Lower lobe of right lung (tissue), 2 donors: ENCODE data around the gene AGAP2. TPM values are rescaled to one million over a fixed set of nuclear protein-coding genes. Genes with fewer than 3 reads are reported as not detected.

ENCODE experiments used
- ATAC-seq, 2 donors: fragments of 200-7000 bp; cut with Tn5 transposase; one replicate each; pipeline ENCODE4 v1.9.1; 2020 to 2022; ENCODE audit warnings: mild to moderate bottlenecking in 2 of 2, moderate library complexity in 2 of 2
- DNase-seq: peaks from one replicate; pipeline ENCODE4 v3.0.0-alpha.2; 2020
- H3K27ac ChIP-seq: fragments of 200-600 bp; one replicate; pipeline ENCODE4 v1.8.0; 2022
- H3K27me3 ChIP-seq: fragments of 200-600 bp; one replicate; pipeline ENCODE4 v1.8.0; 2022; ENCODE audit warnings: low read depth
- H3K36me3 ChIP-seq: fragments of 200-600 bp; one replicate; pipeline ENCODE4 v1.8.0; 2022; ENCODE audit warnings: mild to moderate bottlenecking
- H3K4me1 ChIP-seq: fragments of 200-600 bp; one replicate; pipeline ENCODE4 v1.8.0; 2022
- H3K4me3 ChIP-seq: fragments of 200-600 bp; one replicate; pipeline ENCODE4 v1.8.0; 2022; ENCODE audit warnings: mild to moderate bottlenecking
- H3K9me3 ChIP-seq: fragments of 200-600 bp; one replicate; pipeline ENCODE4 v1.8.0; 2022
- intact Hi-C: fragments of 100-400 bp; cut with DNase I; formaldehyde crosslinking; loops from one replicate; pipeline ENCODE4 v1.11.0; 2022
- total RNA-seq: library from RNA; stranded (reverse); fragmentation: NEBNext Ultra II Directional; extraction: Animal tissue kit (Norgen Biotek cat#: 25700); gene quantifications from one replicate; pipeline ENCODE4 v1.2.1, GENCODE V29; 2021
- TF ChIP-seq, protein P1 (sequence below): fragments of 200-600 bp; IDR thresholded peaks from one replicate; pipeline ENCODE4 v1.8.0; 2022; ENCODE audit warnings: antibody characterized with exemption, mild to moderate bottlenecking
- donor health status: DM: no; HTN: yes; CAD: no; lungs with severe emphysema.

Gene AGAP2
- total RNA-seq, 1 donor from 2014 or later, result 5.7 TPM

DNA sequence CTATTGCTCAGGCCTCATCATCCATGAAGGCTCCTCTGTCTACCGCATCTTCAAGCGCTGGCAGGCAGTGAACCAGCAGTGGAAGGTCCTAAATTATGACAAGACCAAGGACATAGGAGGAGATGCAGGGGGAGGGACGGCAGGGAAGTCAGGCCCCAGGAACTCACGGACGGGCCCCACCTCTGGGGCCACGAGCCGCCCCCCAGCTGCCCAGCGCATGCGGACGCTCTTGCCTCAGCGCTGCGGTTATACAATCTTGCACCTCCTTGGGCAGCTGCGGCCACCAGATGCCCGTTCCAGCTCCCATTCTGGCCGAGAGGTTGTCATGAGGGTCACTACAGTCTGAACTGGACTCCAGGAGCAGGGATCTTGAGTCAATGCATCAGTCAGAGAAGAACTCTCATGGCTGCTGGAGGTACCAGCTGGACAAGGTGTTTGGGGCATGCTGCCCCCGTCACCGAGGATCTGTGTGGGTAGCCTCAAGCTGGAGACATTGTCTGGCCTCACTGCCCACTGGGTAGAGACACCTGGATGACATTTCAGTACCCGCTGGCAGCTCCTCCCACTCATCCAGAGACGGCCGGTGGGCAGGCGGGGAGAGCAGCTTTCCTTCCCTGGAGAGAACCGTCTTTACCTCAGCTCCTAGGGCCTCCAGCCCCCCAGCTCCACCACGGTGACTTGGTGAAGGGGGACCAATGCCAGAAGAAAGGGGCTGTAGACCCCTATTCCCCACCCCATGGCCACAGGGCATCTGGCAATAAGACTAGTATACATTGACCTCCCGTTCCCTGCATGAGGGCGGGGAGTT is 20.2 kb upstream of the AGAP2 start:
- intact Hi-C loops, result no loop called here
- ATAC-seq, result no peak
- Histone ChIP-seq H3K4me3 (no peak overlapping the region), H3K9me3 (no peaks in the 10 kb centered on the region), H3K36me3 (peaks cover 22% of the 10 kb centered on the region), H3K4me1 (peaks cover 22% of the 10 kb centered on the region), H3K27ac (no peak overlapping the region), H3K27me3 (peaks cover 6% of the 10 kb centered on the region)
- no peak for DNase-seq
- TF ChIP-seq, protein P1, sequence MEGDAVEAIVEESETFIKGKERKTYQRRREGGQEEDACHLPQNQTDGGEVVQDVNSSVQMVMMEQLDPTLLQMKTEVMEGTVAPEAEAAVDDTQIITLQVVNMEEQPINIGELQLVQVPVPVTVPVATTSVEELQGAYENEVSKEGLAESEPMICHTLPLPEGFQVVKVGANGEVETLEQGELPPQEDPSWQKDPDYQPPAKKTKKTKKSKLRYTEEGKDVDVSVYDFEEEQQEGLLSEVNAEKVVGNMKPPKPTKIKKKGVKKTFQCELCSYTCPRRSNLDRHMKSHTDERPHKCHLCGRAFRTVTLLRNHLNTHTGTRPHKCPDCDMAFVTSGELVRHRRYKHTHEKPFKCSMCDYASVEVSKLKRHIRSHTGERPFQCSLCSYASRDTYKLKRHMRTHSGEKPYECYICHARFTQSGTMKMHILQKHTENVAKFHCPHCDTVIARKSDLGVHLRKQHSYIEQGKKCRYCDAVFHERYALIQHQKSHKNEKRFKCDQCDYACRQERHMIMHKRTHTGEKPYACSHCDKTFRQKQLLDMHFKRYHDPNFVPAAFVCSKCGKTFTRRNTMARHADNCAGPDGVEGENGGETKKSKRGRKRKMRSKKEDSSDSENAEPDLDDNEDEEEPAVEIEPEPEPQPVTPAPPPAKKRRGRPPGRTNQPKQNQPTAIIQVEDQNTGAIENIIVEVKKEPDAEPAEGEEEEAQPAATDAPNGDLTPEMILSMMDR, result no peak

DNA sequence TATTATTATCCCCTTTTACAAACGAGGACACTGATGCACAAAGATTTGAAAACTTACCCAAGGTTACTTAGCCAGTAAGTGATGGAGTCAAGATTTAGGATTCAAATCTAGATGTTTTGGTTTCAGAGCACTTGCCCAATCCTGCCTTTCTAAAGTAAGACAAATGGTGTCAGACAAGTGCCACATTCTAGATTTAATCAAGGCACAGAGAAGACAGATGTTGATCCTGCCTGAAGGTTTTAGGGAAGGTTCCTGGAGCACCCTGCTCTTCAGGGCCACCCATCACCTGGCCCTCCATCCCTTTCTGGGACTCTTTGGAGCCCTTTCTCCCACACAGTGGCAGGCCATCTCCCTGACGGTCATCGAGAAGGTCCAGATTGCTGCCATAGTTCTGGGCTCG is 19.2 kb upstream of the AGAP2 start:
- peaks cover 32% of the 10 kb centered on the region for H3K4me1 ChIP-seq
- TF ChIP-seq, protein P1, result no peak
- DNase-seq (no peak), ATAC-seq (no peak)
- no peaks in the 10 kb centered on the region for H3K27me3 ChIP-seq
- H3K4me3 ChIP-seq, result no peak overlapping the region
- H3K36me3 ChIP-seq, result peaks cover 22% of the 10 kb centered on the region
- H3K27ac ChIP-seq, result no peak overlapping the region
- H3K9me3 ChIP-seq, result no peaks in the 10 kb centered on the region
- intact Hi-C loops, result no loop called here

DNA sequence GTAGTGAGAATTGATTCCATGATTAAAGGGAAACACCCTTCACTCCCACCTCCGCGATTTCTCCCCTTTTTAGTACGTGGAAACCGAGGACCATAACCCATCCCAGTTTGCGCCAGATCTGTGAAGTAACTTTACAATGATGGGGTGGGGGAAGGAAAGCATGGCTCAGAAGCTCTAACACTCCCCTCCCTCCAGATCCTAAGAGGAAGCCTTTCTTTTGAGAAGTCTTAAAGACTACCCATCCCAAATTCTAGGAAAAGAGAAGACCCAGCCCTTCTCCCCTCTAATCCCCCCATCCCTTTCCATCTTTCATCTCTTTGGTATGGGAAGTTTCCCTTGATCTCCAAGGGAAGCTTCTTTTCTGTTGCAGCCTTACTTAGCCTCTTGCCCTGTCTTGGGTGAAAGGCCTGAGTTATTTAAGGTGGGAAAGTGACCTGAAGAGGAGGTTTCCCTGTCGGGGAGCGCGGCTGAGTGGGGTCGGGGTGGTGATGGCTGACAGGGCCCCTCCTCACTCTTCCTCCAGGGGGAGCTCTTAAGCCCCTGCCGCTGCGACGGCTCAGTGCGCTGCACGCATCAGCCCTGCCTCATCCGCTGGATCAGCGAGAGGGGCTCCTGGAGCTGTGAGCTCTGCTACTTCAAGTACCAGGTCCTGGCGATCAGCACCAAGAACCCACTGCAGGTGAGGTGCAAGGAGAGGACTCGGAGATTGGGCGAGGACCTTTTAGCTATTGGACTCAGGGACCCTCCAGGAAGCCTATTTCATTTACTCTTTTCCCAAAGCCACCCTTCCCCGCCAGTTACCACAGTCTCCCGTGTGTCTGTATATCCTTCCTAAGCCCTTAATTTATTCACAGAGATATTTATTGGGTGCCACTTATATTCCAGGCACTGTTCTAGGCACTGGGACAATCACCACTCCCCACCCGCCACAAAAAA is 18.1 kb upstream of the AGAP2 start:
- Histone ChIP-seq H3K9me3 (no peaks in the 10 kb centered on the region), H3K27me3 (no peaks in the 10 kb centered on the region), H3K4me1 (peaks cover 36% of the 10 kb centered on the region), H3K27ac (no peak overlapping the region), H3K36me3 (peaks cover 22% of the 10 kb centered on the region), H3K4me3 (peak overlapping the region; percentile 64)
- ATAC-seq (no peak), DNase-seq (peak; percentile 72)
- TF ChIP-seq, protein P1, result peak; percentile 63
- intact Hi-C loops, result no loop called here

DNA sequence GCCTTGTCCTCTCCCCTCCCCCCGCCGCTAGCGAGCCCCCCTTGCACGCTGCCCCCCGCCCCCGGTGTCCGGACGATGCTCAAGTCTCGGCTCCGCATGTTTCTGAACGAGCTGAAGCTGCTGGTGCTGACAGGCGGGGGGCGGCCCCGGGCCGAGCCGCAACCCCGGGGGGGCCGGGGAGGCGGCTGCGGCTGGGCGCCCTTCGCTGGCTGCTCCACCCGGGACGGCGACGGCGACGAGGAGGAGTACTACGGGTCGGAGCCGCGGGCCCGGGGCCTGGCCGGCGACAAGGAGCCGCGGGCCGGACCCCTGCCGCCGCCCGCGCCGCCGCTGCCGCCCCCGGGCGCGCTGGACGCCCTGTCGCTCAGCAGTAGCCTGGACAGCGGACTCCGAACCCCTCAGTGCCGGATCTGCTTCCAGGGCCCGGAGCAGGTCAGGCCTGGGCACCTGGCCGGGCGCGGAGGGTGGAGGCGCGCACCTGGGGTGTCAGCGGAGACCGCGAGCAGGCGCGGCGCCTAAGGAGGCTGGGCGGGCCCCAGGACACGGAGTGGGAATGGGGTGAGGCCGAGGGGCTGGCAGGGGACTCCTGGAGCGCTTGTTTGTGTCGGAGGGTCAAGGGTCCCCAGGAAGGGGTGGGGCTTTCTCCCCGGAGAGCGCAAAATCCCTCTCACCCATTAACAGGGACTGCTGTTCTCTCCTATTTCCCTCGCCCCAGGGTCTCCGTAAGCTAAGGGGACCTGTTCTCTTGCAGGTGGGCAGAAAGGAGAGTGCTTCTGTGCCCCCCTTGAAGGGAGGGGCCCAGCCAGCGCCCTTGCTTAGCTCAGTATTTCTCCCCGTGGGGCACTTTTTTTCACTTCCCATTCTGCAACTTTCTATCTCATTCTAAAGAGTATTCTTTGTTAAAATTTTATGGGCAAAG is 17.2 kb upstream of the AGAP2 start:
- peaks cover 23% of the 10 kb centered on the region for H3K36me3 ChIP-seq
- TF ChIP-seq, protein P1, result no peak
- no peaks in the 10 kb centered on the region for H3K27me3 ChIP-seq
- peaks cover 46% of the 10 kb centered on the region for H3K4me1 ChIP-seq
- ATAC-seq (peak; percentile 0 to 2), DNase-seq (peak; percentile 66)
- peak overlapping the region; percentile 64 for H3K4me3 ChIP-seq
- H3K27ac ChIP-seq, result peak overlapping the region; percentile 78
- no peaks in the 10 kb centered on the region for H3K9me3 ChIP-seq
- intact Hi-C loops, result no loop called here

DNA sequence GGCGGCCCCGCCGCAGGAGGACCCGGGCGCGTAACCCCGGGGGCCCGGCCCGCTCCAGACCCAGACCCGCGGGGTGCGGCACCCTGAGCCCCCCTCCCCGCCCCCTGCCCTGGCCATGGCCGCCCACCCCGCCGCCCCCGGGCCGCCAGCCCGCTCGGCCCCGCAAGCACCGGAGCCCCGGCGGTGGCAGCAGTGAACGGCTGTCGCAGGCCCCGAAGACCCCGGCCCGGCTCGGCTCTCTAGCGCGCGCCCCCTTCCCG is 16.6 kb upstream of the AGAP2 start:
- Histone ChIP-seq H3K4me3 (peak overlapping the region; percentile 64), H3K27me3 (no peaks in the 10 kb centered on the region), H3K27ac (peak overlapping the region; percentile 78), H3K4me1 (peaks cover 51% of the 10 kb centered on the region), H3K36me3 (peaks cover 29% of the 10 kb centered on the region), H3K9me3 (no peaks in the 10 kb centered on the region)
- intact Hi-C loops, result no loop called here
- TF ChIP-seq, protein P1, result no peak
- ATAC-seq (no peak), DNase-seq (no peak)
